ENCODE results near the gene HOXB4. TPM values are rescaled to one million over a fixed set of nuclear protein-coding genes. Genes with fewer than 3 reads are reported as not detected.

Gene HOXB4
- total and polyA plus RNA-seq, 8 donors, result 0.45 to 5.1 (median 2.1) TPM; not detected in 2

GRCh38 chr17:48552466-48553189 lies 25.5 kb downstream of the HOXB4 start:
- H3K27me3 ChIP-seq, result peaks cover 0 to 95% (median 43%) of the 10 kb centered on the region in 3 donors
- 25 to 46% (median 41%) methylated on average over 7 to 11 of the region's 11 CpGs for WGBS, 5 donors
- peak overlapping the region; percentile 54 to 95 (median 93) for H3K27ac ChIP-seq
- peaks cover 0 to 11% (median 7%) of the 10 kb centered on the region in 4 donors for H3K36me3 ChIP-seq
- TF ChIP-seq POLR2A (IDR thresholded peaks at IDR 0.05) (no peak), EP300 (IDR thresholded peaks at IDR 0.05) (no peak), POLR2AphosphoS5 (IDR thresholded peaks at IDR 0.05) (peak in 2 of 3 donors; percentile 53 to 67), CTCF (IDR thresholded peaks at IDR 0.05) (no peak)
- H3K4me3 ChIP-seq, result peak overlapping the region in 3 of 4 donors; percentile 15 to 27 (median 25)
- H3K9me3 ChIP-seq, result no peaks in the 10 kb centered on the region
- peak in 1 of 2 donors; percentile 66 for DNase-seq
- peaks cover 13 to 80% (median 57%) of the 10 kb centered on the region in 4 donors for H3K4me1 ChIP-seq
- intact Hi-C loops (cut with DNase I; ENCODE audit: low total_unique reads), result no loop called here

DNA sequence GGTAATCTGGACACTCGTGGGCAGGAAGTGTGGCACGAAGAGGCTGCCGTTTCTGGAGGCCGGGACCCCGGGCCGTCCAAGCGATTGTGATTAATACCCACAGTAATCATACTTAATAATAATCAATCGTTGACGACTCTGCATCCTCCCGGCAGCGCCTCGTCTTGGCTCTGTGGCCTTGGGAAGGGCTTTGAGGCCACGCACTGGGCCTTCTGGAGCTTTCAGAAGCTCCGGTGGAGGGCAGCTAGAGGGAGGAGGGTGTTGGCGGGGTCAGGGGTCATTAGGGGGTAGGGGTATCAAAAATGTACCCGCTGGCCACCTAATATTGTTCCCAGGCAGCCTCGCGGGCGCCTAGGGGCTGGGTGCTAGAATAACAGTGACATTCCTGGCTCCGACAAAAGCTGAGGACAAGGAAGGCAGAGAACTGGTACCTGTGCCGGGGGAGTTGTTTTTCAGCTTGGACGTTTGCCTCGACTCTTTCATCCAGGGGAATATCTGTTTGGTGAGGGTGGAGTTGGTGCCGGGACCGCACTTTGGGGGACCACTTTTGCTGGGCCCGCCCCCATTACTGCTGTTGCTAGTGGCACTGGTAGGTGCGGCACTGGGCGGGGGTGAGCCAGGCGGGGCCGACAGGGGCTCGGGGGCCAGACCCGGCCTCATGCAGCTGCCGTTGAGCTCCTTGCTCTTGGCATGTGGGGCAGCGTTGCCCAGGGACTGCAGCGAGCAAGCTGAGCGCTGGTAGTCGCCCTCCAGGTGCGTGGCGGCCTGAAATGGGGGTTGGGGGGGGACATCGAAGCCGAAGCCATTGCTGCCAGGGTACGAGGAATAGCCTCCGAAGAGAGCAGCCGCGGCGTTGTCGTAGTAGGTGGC lies 26.3 kb downstream of the HOXB4 start:
- no peaks in the 10 kb centered on the region for H3K9me3 ChIP-seq
- peaks cover 0 to 11% (median 7%) of the 10 kb centered on the region in 4 donors for H3K36me3 ChIP-seq
- H3K27me3 ChIP-seq, result peaks cover 0 to 95% (median 43%) of the 10 kb centered on the region in 3 donors
- H3K4me3 ChIP-seq, result peak overlapping the region; percentile 3 to 27 (median 12)
- 34 to 48% (median 42%) methylated on average over 34 to 47 of the region's 47 CpGs for WGBS, 5 donors
- TF ChIP-seq POLR2AphosphoS5 (IDR thresholded peaks at IDR 0.05), result no peak
- TF ChIP-seq EP300 (IDR thresholded peaks at IDR 0.05), result no peak
- no peak for TF ChIP-seq CTCF (IDR thresholded peaks at IDR 0.05)
- TF ChIP-seq POLR2A (IDR thresholded peaks at IDR 0.05), result no peak
- peak overlapping the region; percentile 41 to 95 (median 93) for H3K27ac ChIP-seq
- intact Hi-C loops (cut with DNase I; ENCODE audit: low total_unique reads), result no loop called here
- peaks cover 7 to 78% (median 51%) of the 10 kb centered on the region in 4 donors for H3K4me1 ChIP-seq
- no peak for DNase-seq

DNA sequence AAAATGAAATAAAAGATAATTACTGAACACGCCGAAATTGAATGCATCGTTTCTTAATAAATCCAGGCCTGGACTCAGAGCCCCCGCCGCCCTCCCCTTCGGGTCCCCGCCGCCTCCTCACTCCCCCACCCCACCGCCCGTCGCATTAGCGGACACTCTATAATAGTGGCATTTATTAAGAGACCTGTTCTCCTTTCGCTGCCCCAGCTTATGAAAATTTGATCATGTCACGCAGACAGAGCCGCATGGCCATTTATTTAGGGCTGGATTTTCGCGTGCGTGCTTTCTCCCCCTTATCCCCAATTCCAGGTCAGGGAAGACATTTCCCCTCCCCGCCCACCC lies 27.0 kb downstream of the HOXB4 start:
- H3K27ac ChIP-seq, result peak overlapping the region; percentile 61 to 95 (median 93)

More for the DNA sequence above, 27.0 kb downstream of the HOXB4 start:
- peak overlapping the region; percentile 3 to 27 (median 12) for H3K4me3 ChIP-seq
- peak in 1 of 2 donors; percentile 59 for DNase-seq
- no peaks in the 10 kb centered on the region for H3K9me3 ChIP-seq
- H3K4me1 ChIP-seq, result peaks cover 7 to 78% (median 53%) of the 10 kb centered on the region in 4 donors
- intact Hi-C loops (cut with DNase I; ENCODE audit: low total_unique reads), result no loop called here
- H3K27me3 ChIP-seq, result peaks cover 0 to 95% (median 41%) of the 10 kb centered on the region in 3 donors
- TF ChIP-seq CTCF (IDR thresholded peaks at IDR 0.05) (no peak), POLR2A (IDR thresholded peaks at IDR 0.05) (no peak), EP300 (IDR thresholded peaks at IDR 0.05) (no peak), POLR2AphosphoS5 (IDR thresholded peaks at IDR 0.05) (no peak)
- WGBS, 5 donors, result 35 to 62% (median 48%) methylated on average over 19 of the region's 19 CpGs
- peaks cover 0 to 11% (median 7%) of the 10 kb centered on the region in 4 donors for H3K36me3 ChIP-seq
